ENCODE measurements around the gene ME3. TPM values are rescaled to one million over a fixed set of nuclear protein-coding genes. Genes with fewer than 3 reads are reported as not detected.

ME3 gene
- total RNA-seq, 1 experiment from 2014 or later: 1.8 TPM

DNA sequence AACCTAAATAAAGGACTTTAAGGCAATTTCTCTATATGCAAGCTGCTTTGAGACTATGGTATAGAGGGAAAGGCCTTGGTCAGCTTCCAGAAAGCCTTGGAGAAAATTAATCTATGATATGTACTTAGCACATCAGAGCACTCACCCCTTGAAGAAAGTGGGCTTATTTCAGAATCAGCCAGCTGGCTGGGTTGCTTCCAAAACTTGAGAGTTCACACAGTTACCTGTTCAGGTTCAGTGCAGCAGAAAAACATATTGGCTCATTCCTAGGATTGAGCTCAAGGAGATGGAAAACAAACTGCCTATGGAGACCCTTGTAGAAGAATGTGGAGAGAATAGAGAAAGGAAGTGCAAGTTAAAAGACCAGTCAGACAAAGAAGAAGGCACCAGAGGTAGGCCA, 275.1 kb downstream of the ME3 start (continued):
- TF ChIP-seq, protein P1, sequence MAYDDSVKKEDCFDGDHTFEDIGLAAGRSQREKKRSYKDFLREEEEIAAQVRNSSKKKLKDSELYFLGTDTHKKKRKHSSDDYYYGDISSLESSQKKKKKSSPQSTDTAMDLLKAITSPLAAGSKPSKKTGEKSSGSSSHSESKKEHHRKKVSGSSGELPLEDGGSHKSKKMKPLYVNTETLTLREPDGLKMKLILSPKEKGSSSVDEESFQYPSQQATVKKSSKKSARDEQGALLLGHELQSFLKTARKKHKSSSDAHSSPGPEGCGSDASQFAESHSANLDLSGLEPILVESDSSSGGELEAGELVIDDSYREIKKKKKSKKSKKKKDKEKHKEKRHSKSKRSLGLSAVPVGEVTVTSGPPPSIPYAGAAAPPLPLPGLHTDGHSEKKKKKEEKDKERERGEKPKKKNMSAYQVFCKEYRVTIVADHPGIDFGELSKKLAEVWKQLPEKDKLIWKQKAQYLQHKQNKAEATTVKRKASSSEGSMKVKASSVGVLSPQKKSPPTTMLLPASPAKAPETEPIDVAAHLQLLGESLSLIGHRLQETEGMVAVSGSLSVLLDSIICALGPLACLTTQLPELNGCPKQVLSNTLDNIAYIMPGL (CRISPR knock-in tag; IDR thresholded peaks at IDR 0.05): no peak
- TF ChIP-seq SMAD3 (CRISPR knock-in tag; IDR thresholded peaks at IDR 0.05; ENCODE audit: borderline replicate concordance) (no peak), GABPB1 (CRISPR knock-in tag; IDR thresholded peaks at IDR 0.05) (no peak), GRHL2 (CRISPR knock-in tag; IDR thresholded peaks at IDR 0.05; ENCODE audit: insufficient replicate concordance, severe bottlenecking) (no peak), CREM (CRISPR knock-in tag; IDR thresholded peaks at IDR 0.05) (no peak)
- TF ChIP-seq, protein P2, sequence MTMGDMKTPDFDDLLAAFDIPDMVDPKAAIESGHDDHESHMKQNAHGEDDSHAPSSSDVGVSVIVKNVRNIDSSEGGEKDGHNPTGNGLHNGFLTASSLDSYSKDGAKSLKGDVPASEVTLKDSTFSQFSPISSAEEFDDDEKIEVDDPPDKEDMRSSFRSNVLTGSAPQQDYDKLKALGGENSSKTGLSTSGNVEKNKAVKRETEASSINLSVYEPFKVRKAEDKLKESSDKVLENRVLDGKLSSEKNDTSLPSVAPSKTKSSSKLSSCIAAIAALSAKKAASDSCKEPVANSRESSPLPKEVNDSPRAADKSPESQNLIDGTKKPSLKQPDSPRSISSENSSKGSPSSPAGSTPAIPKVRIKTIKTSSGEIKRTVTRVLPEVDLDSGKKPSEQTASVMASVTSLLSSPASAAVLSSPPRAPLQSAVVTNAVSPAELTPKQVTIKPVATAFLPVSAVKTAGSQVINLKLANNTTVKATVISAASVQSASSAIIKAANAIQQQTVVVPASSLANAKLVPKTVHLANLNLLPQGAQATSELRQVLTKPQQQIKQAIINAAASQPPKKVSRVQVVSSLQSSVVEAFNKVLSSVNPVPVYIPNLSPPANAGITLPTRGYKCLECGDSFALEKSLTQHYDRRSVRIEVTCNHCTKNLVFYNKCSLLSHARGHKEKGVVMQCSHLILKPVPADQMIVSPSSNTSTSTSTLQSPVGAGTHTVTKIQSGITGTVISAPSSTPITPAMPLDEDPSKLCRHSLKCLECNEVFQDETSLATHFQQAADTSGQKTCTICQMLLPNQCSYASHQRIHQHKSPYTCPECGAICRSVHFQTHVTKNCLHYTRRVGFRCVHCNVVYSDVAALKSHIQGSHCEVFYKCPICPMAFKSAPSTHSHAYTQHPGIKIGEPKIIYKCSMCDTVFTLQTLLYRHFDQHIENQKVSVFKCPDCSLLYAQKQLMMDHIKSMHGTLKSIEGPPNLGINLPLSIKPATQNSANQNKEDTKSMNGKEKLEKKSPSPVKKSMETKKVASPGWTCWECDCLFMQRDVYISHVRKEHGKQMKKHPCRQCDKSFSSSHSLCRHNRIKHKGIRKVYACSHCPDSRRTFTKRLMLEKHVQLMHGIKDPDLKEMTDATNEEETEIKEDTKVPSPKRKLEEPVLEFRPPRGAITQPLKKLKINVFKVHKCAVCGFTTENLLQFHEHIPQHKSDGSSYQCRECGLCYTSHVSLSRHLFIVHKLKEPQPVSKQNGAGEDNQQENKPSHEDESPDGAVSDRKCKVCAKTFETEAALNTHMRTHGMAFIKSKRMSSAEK (CRISPR knock-in tag; IDR thresholded peaks at IDR 0.05; ENCODE audit: borderline replicate concordance): no peak

GRCh38 chr11:86396396-86396795, 276.0 kb downstream of the ME3 start:
- no peaks in the 10 kb centered on the region for H3K27me3 Mint-ChIP-seq (ENCODE audit: low read depth)
- no peak overlapping the region for H3K4me3 Mint-ChIP-seq
- CTCF ChIA-PET: no interaction called here
- H3K9me3 Mint-ChIP-seq: peaks cover 5% of the 10 kb centered on the region; the same call in 1 of the 2 replicates
- peaks cover 2% of the 10 kb centered on the region; the same call in 1 of the 2 replicates for H3K36me3 Mint-ChIP-seq
- TF ChIP-seq PREB (CRISPR knock-in tag; IDR thresholded peaks at IDR 0.05; ENCODE audit: borderline replicate concordance) (no peak), ZNF671 (CRISPR knock-in tag; IDR thresholded peaks at IDR 0.05) (no peak), ZNF232 (CRISPR knock-in tag; IDR thresholded peaks at IDR 0.05) (no peak), FOXJ3 (CRISPR knock-in tag; IDR thresholded peaks at IDR 0.05; ENCODE audit: borderline replicate concordance) (no peak), ZNF138 (CRISPR knock-in tag; conservative IDR thresholded peaks at IDR 0.05) (no peak), ZNF396 (CRISPR knock-in tag; IDR thresholded peaks at IDR 0.05; ENCODE audit: borderline replicate concordance) (no peak), TCF7 (CRISPR knock-in tag; IDR thresholded peaks at IDR 0.05; ENCODE audit: low read depth) (no peak), OVOL2 (CRISPR knock-in tag; IDR thresholded peaks at IDR 0.05; ENCODE audit: borderline replicate concordance) (no peak), ELF4 (CRISPR knock-in tag; IDR thresholded peaks at IDR 0.05; ENCODE audit: low read depth) (no peak), CREM (CRISPR knock-in tag; IDR thresholded peaks at IDR 0.05) (no peak), IRF1 (CRISPR knock-in tag; IDR thresholded peaks at IDR 0.05) (no peak), MAX (CRISPR knock-in tag; IDR thresholded peaks at IDR 0.05) (no peak)
- TF ChIP-seq, protein P3, sequence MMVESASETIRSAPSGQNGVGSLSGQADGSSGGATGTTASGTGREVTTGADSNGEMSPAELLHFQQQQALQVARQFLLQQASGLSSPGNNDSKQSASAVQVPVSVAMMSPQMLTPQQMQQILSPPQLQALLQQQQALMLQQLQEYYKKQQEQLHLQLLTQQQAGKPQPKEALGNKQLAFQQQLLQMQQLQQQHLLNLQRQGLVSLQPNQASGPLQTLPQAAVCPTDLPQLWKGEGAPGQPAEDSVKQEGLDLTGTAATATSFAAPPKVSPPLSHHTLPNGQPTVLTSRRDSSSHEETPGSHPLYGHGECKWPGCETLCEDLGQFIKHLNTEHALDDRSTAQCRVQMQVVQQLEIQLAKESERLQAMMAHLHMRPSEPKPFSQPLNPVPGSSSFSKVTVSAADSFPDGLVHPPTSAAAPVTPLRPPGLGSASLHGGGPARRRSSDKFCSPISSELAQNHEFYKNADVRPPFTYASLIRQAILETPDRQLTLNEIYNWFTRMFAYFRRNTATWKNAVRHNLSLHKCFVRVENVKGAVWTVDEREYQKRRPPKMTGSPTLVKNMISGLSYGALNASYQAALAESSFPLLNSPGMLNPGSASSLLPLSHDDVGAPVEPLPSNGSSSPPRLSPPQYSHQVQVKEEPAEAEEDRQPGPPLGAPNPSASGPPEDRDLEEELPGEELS (CRISPR knock-in tag; IDR thresholded peaks at IDR 0.05): no peak
- TF ChIP-seq, protein P4, sequence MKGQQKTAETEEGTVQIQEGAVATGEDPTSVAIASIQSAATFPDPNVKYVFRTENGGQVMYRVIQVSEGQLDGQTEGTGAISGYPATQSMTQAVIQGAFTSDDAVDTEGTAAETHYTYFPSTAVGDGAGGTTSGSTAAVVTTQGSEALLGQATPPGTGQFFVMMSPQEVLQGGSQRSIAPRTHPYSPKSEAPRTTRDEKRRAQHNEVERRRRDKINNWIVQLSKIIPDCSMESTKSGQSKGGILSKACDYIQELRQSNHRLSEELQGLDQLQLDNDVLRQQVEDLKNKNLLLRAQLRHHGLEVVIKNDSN (CRISPR knock-in tag; IDR thresholded peaks at IDR 0.05): no peak
- TF ChIP-seq, protein P1 (CRISPR knock-in tag; IDR thresholded peaks at IDR 0.05): no peak
- TF ChIP-seq, protein P5, sequence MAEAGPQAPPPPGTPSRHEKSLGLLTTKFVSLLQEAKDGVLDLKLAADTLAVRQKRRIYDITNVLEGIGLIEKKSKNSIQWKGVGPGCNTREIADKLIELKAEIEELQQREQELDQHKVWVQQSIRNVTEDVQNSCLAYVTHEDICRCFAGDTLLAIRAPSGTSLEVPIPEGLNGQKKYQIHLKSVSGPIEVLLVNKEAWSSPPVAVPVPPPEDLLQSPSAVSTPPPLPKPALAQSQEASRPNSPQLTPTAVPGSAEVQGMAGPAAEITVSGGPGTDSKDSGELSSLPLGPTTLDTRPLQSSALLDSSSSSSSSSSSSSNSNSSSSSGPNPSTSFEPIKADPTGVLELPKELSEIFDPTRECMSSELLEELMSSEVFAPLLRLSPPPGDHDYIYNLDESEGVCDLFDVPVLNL (CRISPR knock-in tag; IDR thresholded peaks at IDR 0.05; ENCODE audit: borderline replicate concordance, low read depth): no peak
- DNase-seq (ENCODE audit: low spot score) (no peak), ATAC-seq (no peak)
- H3K4me1 Mint-ChIP-seq: peaks cover 30% of the 10 kb centered on the region
- no peak overlapping the region for H3K27ac Mint-ChIP-seq
- POLR2A ChIA-PET: no interaction called here
